ENCODE results near the gene UPP2. TPM values are rescaled to one million over a fixed set of nuclear protein-coding genes. Genes with fewer than 3 reads are reported as not detected.

The UPP2 gene
- total RNA-seq, 1 donor from 2014 or later = not detected

DNA sequence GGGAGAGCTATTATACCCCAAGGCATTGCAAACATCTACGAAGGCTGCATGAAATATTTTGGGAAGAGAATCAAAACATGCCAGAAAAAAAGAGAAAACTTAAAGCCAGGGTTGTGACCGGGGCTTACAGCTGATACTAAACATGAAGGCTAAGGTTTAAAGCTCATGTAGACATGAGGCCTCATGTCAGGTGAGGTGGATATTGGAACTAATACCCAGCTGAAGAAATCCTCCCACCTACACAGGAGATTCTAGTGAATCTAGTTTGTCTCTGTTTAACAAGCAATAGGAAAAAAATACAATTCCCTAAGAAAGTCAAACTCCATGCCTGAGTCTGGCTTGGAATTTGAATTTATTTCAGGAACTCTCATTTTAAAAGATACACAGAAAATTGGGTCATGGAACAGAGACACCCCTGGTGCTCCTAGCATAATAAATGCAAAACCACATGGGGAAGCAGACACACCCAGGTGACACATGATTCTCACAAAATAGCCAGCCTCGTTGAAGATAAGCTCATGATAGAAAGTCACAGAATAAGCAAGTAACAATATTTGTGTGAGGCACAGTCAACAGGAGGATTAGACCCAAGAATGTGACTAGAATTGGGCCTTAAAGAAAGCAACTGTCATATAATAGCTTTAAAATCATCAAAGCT lies 42.2 kb downstream of the UPP2 start:
- no peaks in the 10 kb centered on the region for H3K36me3 Mint-ChIP-seq (ENCODE audit: low read depth)
- no peak overlapping the region for H3K4me3 Mint-ChIP-seq
- ChIA-PET CTCF (no interaction called here), POLR2A (no interaction called here)
- H3K9me3 Mint-ChIP-seq = peaks cover 2% of the 10 kb centered on the region
- TF ChIP-seq, protein P1, sequence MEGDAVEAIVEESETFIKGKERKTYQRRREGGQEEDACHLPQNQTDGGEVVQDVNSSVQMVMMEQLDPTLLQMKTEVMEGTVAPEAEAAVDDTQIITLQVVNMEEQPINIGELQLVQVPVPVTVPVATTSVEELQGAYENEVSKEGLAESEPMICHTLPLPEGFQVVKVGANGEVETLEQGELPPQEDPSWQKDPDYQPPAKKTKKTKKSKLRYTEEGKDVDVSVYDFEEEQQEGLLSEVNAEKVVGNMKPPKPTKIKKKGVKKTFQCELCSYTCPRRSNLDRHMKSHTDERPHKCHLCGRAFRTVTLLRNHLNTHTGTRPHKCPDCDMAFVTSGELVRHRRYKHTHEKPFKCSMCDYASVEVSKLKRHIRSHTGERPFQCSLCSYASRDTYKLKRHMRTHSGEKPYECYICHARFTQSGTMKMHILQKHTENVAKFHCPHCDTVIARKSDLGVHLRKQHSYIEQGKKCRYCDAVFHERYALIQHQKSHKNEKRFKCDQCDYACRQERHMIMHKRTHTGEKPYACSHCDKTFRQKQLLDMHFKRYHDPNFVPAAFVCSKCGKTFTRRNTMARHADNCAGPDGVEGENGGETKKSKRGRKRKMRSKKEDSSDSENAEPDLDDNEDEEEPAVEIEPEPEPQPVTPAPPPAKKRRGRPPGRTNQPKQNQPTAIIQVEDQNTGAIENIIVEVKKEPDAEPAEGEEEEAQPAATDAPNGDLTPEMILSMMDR (IDR thresholded peaks at IDR 0.05) = no peak
- no peak overlapping the region for H3K27ac Mint-ChIP-seq
- DNase-seq (no peak), ATAC-seq (ENCODE audit: low read depth) (no peak)
- peaks cover 3% of the 10 kb centered on the region for H3K4me1 Mint-ChIP-seq
- peaks cover 4% of the 10 kb centered on the region for H3K27me3 Mint-ChIP-seq
- intact Hi-C loops (cut with micrococcal nuclease) = no loop called here

DNA sequence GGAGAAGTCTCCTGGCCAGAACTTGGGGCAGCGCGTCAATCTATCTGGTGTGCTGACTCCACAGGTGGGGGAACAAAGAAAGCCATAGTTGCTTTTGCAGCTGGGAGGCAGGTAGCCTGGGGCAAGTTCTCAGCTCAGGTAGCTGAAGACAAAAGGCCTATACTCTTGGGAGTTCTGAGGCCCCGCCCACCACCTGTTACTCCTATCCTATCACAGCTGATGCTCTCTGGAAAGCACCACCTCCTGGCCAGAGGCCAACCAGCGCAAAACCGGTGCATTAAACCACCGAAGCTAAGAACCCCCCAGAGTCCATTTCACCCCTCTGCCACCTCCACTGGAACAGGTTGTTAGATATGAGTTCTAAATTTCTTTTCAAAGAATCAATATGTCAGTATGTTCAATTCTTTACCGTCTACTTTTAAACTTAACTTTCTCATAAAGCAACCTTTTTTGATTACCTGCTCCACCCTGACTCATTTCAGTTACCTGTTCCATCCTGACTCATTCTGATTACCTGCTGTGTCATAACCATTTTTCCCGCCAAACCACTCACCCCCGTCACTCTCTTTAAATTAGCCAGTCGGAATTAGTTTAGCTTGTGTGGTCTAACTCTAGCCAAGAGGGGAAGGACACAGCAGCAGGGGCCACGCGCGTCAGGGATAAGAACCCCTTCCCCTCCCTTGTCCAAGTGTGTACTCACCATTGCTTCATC lies 43.4 kb downstream of the UPP2 start:
- TF ChIP-seq, protein P1 (IDR thresholded peaks at IDR 0.05) = no peak
- POLR2A ChIA-PET = no interaction called here
- no peaks in the 10 kb centered on the region for H3K36me3 Mint-ChIP-seq (ENCODE audit: low read depth)

DNA sequence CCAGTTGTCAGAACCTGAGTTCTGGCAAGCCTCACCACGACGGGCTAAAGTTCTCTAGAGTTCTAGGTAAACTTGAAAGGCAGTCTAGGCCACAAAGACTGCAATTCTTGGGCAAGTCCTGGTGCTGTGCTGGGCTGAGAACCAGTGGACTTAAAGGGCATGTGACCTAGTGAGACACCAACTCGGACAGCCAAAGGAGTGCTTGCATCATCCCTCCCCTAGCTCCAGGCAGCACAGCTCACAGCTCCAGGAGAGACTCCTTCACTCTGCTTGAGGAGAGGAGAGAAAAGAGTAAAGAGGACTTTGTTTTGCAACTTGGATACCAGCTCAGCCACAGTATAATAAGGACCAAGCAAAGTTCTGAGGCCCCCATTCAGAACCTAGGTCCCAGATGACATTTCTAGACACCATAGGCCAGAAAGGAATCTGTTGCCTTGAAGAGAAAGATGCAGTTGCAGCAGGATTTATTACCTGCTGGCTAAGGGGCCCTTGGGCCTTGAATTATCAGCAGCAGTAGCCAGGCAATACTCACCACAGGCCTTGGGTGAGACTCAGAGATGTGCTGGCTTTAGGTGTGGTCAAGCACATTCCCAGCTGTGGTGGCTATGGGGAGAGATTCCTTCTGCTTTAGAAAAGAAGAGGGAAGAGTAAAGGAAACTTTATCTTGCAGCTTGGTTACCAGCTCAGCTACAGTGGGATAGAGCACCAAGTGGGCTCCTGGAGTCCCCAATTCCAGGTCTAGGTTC lies 51.8 kb downstream of the UPP2 start:
- CTCF ChIA-PET = no interaction called here
- POLR2A ChIA-PET = no interaction called here
- Mint-ChIP-seq H3K4me1 (no peaks in the 10 kb centered on the region), H3K9me3 (peaks cover 2% of the 10 kb centered on the region), H3K36me3 (ENCODE audit: low read depth) (no peaks in the 10 kb centered on the region), H3K4me3 (no peak overlapping the region), H3K27ac (no peak overlapping the region), H3K27me3 (no peaks in the 10 kb centered on the region)
- ATAC-seq (ENCODE audit: low read depth) (no peak), DNase-seq (no peak)
- intact Hi-C loops (cut with micrococcal nuclease) = no loop called here
- TF ChIP-seq, protein P1 (IDR thresholded peaks at IDR 0.05) = no peak

More for the DNA sequence above, 43.4 kb downstream of the UPP2 start:
- Mint-ChIP-seq H3K4me3 (no peak overlapping the region), H3K27me3 (no peaks in the 10 kb centered on the region), H3K27ac (no peak overlapping the region), H3K4me1 (peaks cover 3% of the 10 kb centered on the region), H3K9me3 (peaks cover 2% of the 10 kb centered on the region)
- ATAC-seq (ENCODE audit: low read depth) = no peak
- CTCF ChIA-PET = no interaction called here
- DNase-seq = no peak
- intact Hi-C loops (cut with micrococcal nuclease) = no loop called here

DNA sequence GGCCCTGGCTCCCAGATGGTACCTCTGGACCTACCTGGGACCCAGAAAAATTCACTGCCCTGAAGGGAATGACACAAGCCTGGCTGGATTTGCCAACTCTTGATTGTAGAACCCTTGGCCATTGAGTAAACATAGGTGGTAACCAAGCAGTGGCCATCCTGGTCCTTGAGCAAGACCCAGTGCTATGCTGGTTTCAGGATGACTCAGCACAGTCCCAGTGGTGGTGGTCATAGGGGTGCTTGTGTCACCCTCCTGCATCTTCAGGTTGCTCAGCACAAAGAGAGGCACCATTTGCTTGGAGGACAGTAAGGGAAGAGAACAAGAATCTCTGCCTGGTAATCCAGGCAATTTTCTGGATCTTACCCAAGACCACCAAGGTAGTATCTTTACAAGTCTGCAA lies 52.9 kb downstream of the UPP2 start:
- Mint-ChIP-seq H3K4me1 (no peaks in the 10 kb centered on the region), H3K36me3 (ENCODE audit: low read depth) (no peaks in the 10 kb centered on the region), H3K27me3 (peaks cover 4% of the 10 kb centered on the region), H3K4me3 (no peak overlapping the region), H3K9me3 (peaks cover 2% of the 10 kb centered on the region), H3K27ac (no peak overlapping the region)
- POLR2A ChIA-PET = no interaction called here
- CTCF ChIA-PET = no interaction called here
- TF ChIP-seq, protein P1 (IDR thresholded peaks at IDR 0.05) = no peak
- DNase-seq = no peak
- intact Hi-C loops (cut with micrococcal nuclease) = no loop called here
- ATAC-seq (ENCODE audit: low read depth) = no peak

DNA sequence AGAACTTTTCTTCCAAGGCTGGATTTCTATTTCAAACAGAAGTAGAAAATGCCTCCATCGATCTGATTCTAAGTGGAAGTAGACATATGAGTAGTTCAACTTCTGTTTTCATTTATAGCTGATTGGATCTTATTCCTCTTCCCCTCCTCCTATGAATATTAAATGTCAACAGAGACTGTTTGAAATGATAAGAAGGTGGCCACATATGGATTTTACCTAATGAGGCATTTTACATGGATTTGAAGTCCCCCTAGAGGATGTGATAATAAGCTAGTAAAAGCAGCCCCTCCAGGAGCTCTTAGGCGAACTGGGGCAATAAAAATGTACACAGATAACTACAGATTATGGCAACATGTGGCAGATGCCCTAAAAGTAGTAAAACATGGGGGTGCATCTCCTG lies 71.0 kb downstream of the UPP2 start:
- no peak overlapping the region for H3K4me3 Mint-ChIP-seq
- no peaks in the 10 kb centered on the region for H3K9me3 Mint-ChIP-seq
- H3K27ac Mint-ChIP-seq = no peak overlapping the region
- ATAC-seq (ENCODE audit: low read depth) (no peak), DNase-seq (no peak)
- POLR2A ChIA-PET = no interaction called here
- intact Hi-C loops (cut with micrococcal nuclease) = no loop called here
- CTCF ChIA-PET = no interaction called here
- H3K36me3 Mint-ChIP-seq (ENCODE audit: low read depth) = no peaks in the 10 kb centered on the region
- no peaks in the 10 kb centered on the region for H3K4me1 Mint-ChIP-seq
- H3K27me3 Mint-ChIP-seq = peaks cover 6% of the 10 kb centered on the region
- TF ChIP-seq, protein P1 (IDR thresholded peaks at IDR 0.05) = no peak
